Measurements from ENCODE around the gene VAV1.

Gene VAV1

DNA sequence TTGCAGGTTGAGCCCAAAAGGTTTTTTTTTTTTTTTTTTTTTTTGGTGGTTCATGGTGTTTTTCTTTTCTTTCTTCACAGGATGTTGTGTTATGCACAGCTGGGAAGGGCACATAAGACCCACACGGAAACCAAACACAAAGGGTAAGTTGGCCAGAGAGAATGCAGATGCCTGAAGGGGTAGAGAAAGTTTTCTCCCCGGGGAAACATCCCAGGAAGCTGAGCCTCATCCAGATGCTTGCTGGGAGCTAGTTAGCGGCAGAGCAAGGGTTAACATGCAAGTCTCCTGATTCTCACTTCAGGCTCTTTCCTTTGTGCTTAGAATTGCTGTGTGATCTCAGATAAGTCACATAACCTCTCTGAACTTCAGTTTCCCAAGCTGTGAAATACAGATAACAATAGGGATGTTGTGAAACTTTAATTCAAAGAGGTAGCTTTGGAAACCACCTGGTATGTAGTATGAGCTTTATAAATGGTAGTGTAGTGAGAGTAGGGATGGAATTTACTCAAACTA is 117.9 kb downstream of the VAV1 start:
- TF ChIP-seq, protein P1, sequence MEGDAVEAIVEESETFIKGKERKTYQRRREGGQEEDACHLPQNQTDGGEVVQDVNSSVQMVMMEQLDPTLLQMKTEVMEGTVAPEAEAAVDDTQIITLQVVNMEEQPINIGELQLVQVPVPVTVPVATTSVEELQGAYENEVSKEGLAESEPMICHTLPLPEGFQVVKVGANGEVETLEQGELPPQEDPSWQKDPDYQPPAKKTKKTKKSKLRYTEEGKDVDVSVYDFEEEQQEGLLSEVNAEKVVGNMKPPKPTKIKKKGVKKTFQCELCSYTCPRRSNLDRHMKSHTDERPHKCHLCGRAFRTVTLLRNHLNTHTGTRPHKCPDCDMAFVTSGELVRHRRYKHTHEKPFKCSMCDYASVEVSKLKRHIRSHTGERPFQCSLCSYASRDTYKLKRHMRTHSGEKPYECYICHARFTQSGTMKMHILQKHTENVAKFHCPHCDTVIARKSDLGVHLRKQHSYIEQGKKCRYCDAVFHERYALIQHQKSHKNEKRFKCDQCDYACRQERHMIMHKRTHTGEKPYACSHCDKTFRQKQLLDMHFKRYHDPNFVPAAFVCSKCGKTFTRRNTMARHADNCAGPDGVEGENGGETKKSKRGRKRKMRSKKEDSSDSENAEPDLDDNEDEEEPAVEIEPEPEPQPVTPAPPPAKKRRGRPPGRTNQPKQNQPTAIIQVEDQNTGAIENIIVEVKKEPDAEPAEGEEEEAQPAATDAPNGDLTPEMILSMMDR (IDR thresholded peaks at IDR 0.05; ENCODE audit: insufficient read depth, low read length, poor library complexity, severe bottlenecking): no peak
- no peak for TF ChIP-seq EZH2phosphoT487 (conservative IDR thresholded peaks at IDR 0.05; ENCODE audit: low read length)
- no peak overlapping the region for H3K4me3 ChIP-seq (ENCODE audit: insufficient read depth, low read length, poor library complexity, severe bottlenecking)
- H3K4me2 ChIP-seq (ENCODE audit: low read depth, low read length, poor library complexity, severe bottlenecking): no peak overlapping the region
- no peak overlapping the region for H2AFZ ChIP-seq (ENCODE audit: low read depth, low read length, severe bottlenecking)
- H3F3A ChIP-seq (ENCODE audit: insufficient read depth): no peaks in the 10 kb centered on the region
- no peaks in the 10 kb centered on the region for H3K79me2 ChIP-seq (ENCODE audit: insufficient read depth, low read length)
- no peaks in the 10 kb centered on the region for H3K36me3 ChIP-seq (ENCODE audit: low read length)
- no peak overlapping the region for H3K9ac ChIP-seq (ENCODE audit: low read length)
- H3K27ac ChIP-seq (ENCODE audit: low read depth, low read length): no peak overlapping the region
- no peaks in the 10 kb centered on the region for H3K9me2 ChIP-seq (replicated peaks; ENCODE audit: insufficient read depth, low read length)
- H3K9me3 ChIP-seq (ENCODE audit: insufficient read depth, low read length): no peaks in the 10 kb centered on the region
- H3K27me3 ChIP-seq (ENCODE audit: low read length): no peaks in the 10 kb centered on the region
- H4K20me1 ChIP-seq (ENCODE audit: low read depth, low read length): no peaks in the 10 kb centered on the region

DNA sequence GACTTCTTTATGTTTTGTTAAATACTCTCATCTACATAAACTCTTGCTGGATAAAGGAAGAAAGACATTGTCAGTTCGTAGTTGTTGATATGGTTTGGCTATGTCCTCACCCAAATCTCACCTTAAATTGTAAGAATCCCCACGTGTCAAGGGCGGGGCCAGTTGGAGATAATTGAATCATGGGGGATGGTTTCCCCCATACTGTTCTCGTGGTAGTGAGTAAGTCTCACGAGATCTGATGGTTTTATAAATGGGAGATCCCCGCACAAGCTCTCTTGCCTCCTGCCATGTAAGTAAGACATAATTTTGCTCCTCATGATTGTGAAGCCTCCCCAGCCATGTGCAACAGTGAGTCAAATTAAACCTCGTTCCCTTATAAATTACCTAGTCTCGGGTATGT is 118.4 kb downstream of the VAV1 start:
- Histone ChIP-seq H4K20me1 (ENCODE audit: low read depth, low read length) (no peaks in the 10 kb centered on the region), H2AFZ (ENCODE audit: low read depth, low read length, severe bottlenecking) (no peak overlapping the region), H3K9me2 (replicated peaks; ENCODE audit: insufficient read depth, low read length) (no peaks in the 10 kb centered on the region), H3K36me3 (ENCODE audit: low read length) (no peaks in the 10 kb centered on the region), H3K4me3 (ENCODE audit: insufficient read depth, low read length, poor library complexity, severe bottlenecking) (no peak overlapping the region), H3K27me3 (ENCODE audit: low read length) (no peaks in the 10 kb centered on the region), H3K4me2 (ENCODE audit: low read depth, low read length, poor library complexity, severe bottlenecking) (no peak overlapping the region), H3K9me3 (ENCODE audit: insufficient read depth, low read length) (no peaks in the 10 kb centered on the region), H3K9ac (ENCODE audit: low read length) (no peak overlapping the region), H3F3A (ENCODE audit: insufficient read depth) (no peaks in the 10 kb centered on the region), H3K27ac (ENCODE audit: low read depth, low read length) (no peak overlapping the region), H3K79me2 (ENCODE audit: insufficient read depth, low read length) (no peaks in the 10 kb centered on the region)
- no peak for TF ChIP-seq EZH2phosphoT487 (conservative IDR thresholded peaks at IDR 0.05; ENCODE audit: low read length)
- TF ChIP-seq, protein P1 (IDR thresholded peaks at IDR 0.05; ENCODE audit: insufficient read depth, low read length, poor library complexity, severe bottlenecking): no peak

DNA sequence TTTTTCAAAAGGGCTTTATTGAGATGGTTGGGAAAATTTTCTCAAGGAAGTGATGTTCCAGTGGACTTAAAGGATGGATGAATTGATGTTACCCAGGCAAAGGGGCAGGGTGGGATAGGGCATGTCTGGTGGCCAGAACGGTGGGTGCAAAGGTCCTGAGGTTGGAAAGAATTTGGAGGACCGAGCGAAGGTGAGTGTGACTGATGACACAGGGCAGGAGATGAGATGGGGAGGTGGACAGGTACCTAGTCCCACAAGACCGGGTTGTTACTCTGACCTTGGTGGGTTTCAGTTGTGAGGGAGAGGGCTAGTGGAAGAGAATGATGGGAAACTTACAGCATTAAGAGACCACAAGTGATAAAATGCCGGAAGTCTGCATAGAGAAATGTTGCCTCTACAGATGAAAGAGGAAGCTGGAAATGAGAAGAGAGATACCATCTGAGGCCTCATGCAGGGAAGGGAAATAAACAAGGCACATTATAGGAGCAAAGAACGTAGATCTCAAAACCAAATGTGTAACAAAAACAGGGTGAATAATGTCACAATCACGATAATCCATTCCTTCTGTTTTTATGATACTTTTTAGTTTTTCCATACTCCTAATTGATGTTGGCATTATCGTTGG is 119.4 kb downstream of the VAV1 start:
- no peak overlapping the region for H2AFZ ChIP-seq (ENCODE audit: low read depth, low read length, severe bottlenecking)
- H3K4me2 ChIP-seq (ENCODE audit: low read depth, low read length, poor library complexity, severe bottlenecking): no peak overlapping the region
- H3K9me3 ChIP-seq (ENCODE audit: insufficient read depth, low read length): no peaks in the 10 kb centered on the region
- H3K27ac ChIP-seq (ENCODE audit: low read depth, low read length): no peak overlapping the region
- H3K79me2 ChIP-seq (ENCODE audit: insufficient read depth, low read length): no peaks in the 10 kb centered on the region
- H3K36me3 ChIP-seq (ENCODE audit: low read length): no peaks in the 10 kb centered on the region
- H3K27me3 ChIP-seq (ENCODE audit: low read length): no peaks in the 10 kb centered on the region
- TF ChIP-seq, protein P1 (IDR thresholded peaks at IDR 0.05; ENCODE audit: insufficient read depth, low read length, poor library complexity, severe bottlenecking): no peak
- TF ChIP-seq EZH2phosphoT487 (conservative IDR thresholded peaks at IDR 0.05; ENCODE audit: low read length): no peak
- no peaks in the 10 kb centered on the region for H4K20me1 ChIP-seq (ENCODE audit: low read depth, low read length)
- H3K9ac ChIP-seq (ENCODE audit: low read length): no peak overlapping the region
- no peaks in the 10 kb centered on the region for H3K9me2 ChIP-seq (replicated peaks; ENCODE audit: insufficient read depth, low read length)
- no peaks in the 10 kb centered on the region for H3F3A ChIP-seq (ENCODE audit: insufficient read depth)
- H3K4me3 ChIP-seq (ENCODE audit: insufficient read depth, low read length, poor library complexity, severe bottlenecking): no peak overlapping the region

Measured in SU-DHL-6 (cell line).